SIG-M5 treated with dmso at 0.1 percent for 504 hours (cell line): ENCODE data around the gene RBM20.

Source experiments
- DNase-seq: peaks from one replicate; lab custom pipeline; 2025; ENCODE audit not compliant: unreplicated experiment; lab: John Stamatoyannopoulos, UW

The RBM20 gene

DNA sequence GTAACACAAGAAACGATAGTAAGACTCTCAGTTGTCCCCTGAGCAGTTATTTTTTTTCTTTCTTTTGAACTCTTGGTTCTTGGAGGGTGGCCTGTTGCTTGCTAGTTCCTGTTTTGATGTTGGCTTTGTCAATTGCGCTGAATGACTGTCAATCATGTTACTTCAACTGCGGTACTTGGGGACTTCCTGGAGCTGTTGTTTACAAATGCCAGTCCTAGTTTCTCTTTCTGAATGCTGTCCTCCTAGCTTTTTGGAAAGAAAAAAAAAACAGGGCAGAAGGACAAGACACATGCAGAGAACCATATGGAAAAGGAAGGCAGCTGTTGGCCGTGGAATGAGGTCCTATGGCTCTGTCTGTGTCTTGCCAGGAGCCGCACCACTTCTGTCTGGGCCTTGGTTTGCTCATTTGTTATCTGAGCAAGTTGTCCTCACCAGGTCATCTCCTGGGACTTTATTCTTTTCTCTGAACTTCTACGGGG, 220.6 kb downstream of the RBM20 start:
- peak; percentile 88 for DNase-seq

DNA sequence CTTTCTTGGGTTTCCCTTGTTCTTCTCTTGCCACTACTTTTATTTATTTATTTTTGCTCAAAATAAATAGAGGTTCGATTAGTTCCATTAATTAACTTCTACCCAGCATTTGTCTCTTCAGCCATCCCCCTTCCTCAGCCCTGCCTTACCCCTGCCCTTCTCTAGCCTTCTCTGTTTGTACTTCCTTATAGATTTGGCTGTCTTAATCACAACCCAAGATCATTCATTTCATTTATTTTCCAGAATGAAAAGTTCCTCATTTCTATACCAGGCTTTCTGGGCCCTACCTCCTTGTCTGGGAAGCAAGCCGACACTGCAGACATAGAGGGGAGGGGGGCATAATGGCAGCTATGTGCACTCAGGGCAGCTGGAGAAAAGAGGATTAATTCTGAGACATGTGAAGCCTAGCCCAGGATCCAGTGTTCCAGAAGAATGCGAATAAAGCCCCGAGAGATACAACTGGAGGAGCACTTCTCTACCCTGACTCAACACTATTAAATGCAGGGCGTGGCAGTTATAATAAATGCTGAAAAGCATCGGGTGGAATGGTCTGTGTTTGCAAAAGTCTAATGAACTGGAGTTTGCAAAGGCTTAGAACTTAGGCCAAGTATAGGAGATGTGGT, 221.2 kb downstream of the RBM20 start:
- peak; percentile 19 for DNase-seq

DNA sequence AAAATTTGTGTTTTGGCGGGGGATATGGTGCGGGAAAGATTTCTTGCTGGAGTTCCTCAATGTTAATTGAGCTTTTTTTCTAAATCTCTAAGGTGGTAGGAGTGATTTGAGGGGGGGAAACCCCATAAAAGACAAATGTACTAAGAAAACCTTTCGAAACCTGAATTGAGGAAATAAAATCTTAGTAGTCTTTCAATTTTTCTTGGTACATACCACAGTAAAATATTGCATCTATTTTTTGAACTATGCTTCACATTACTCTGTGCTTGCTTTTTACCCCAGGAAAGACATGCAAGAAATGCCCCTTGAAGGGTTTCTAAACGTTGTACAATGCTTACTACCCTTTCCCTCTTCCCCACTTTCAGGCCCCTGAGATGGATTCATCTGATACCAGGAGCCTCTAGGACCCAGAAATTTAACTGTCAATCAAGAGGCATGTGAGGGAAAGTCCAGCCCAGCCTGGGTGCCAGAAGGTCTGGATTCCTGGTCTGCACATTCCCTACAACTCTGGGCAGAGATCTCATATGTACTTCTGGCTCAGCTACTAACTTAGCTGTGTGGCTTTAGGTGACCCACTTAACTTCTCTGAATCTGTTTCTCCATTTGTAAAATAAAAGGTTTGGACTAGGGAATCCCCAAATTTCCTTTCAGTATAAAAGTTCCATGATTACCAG, 221.8 kb downstream of the RBM20 start:
- no peak for DNase-seq

DNA sequence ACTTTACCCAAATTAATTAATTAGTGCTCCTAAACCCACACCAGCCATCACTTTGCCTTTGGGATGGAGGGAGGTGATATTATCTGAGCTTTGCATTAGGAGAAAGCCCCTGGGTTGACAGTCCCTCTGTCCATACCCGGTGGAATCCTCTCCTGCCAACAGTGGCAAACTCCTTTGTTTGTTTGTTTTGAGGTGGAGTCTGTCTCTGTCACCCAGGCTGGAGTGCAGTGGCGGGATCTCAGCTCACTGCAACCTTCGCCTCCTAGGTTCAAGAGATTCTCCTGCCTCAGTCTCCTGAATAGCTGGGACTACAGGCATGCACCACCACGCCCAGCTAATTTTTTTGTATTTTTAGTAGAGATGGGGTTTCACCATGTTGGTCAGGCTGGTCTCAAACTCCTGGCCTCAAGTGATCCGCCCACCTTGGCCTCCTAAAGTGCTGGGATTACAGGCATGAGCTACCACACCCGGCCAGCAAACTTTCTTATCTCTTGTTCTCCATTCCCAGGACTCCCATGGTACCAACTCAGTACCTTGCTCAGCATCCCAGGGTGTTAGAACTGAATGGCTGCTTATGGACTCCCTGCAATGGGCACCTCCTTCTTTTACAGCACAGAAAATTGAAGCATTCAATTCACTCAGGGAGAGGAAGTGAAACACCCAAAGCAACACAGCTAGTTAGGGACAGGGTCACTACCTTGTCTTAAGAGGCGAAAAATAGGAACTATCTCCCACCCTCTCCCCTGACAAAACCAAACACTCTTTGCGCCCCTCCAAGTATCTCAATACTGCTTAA, 223.1 kb downstream of the RBM20 start:
- DNase-seq: peak; percentile 90

DNA sequence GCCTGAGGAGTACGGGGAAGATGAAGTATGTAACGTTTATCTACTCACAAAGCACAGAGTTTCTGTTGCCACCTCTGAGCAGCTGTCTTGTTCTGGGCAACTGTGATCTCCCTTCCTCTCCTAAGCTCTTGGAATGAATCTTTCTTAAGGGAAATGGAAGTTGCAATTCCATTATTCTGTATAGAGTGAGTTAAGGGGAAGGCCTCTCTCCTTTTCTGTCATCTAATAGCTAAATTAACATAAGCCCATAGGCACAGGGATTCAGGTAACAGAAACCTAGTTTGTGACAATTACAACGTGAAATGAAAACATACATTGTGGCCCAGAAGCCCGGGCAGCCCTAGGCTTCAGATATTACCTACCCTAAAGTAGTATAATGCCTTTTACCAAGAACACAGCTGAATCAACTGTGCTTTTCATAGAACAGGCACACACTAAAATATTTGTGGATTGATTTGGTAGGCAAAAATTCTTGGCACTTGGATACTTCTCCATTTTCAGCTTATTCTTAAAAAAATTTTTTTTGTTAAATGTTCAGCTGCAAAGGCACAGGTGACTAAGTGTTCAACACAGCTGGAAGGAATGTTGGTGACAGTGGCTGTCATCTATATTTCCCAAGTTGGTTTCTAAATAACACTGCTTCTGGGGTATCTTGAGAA, 223.8 kb downstream of the RBM20 start:
- no peak for DNase-seq

DNA sequence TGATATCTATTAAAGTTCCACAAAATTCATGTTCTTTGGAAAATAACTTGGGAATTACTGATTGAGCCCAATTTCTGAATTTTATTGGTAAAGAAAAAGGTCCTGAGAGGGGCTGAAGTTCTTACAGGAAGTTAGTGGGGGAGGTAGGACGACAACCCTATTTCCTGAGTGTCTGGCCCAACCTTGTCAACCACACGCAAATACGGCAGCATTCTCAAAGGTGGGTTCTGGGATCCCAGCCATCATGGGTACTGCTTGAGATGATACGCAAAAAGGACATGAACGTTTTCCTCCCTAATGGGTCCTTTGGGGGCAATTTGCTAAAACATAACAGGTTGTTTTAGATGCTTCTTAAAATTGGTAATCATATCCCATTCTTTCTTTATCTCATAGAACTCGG, 224.8 kb downstream of the RBM20 start:
- DNase-seq: no peak

DNA sequence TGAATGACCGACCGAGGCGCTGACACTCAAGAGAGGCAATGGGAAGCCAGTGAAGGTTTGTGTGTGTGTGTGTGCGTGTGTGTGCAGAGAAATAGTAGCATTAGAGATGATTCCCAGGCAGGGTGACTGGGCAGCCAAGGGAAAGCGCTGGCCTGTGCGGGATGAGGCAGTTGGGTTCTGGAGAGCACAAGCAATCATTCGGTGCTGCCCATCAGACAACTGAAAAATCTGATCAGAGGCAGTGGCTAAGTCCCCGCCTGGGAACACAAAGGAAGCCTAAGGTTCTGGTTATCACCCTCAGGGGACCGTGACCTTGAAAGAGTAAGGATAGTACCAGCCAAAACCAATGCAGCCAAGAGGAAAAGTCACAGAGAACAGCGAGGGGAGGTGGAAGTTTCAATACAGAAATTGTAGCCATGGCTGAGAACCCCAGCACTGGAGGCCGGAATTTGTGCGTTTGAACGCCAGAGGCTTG, 226.7 kb downstream of the RBM20 start:
- no peak for DNase-seq

DNA sequence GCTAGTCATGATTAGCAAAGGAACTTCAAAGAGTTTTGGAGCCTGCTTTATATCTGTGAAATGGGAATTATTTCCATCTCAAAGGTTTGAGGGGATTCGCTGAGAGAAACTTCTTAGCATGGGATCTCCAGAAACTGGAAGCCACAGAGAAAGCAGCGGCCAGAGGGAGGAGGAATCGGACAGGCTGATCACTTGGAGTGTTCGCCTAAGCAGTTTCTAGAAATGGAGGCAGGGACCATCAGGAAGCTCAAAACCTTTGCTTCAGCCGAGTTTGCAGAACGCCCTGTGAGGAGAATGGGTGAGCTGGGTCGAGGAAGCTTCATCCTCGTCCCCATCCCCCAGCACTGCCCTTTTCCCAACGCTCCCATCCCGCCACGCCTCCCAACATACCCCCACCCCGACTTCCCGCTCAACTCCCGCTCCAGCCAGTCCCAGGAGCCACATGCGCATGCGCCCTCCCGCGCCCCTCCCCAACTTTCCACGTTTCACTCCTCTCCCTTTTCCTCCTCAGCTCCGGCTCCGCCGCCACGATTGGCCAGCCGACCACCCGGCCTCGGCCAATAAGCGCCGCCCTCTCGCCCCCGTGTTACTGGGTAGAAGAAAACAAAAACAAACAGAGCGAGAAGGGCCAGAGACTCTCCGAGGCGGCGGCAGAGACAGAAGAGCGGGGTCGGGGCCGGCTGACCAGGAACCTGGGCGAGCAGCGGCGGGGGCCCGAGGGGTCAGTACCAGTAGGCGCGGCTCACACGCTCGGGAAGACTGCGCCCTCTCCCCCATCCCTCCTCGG, 227.4 kb downstream of the RBM20 start, which contains the start of gene PDCD4:
Gene PDCD4, plus strand, starts transcription at position 631 of the 787 bp plus-strand sequence. CDS start 4,100 bp downstream, outside the sequence.
- peak; percentile 90 for DNase-seq

DNA sequence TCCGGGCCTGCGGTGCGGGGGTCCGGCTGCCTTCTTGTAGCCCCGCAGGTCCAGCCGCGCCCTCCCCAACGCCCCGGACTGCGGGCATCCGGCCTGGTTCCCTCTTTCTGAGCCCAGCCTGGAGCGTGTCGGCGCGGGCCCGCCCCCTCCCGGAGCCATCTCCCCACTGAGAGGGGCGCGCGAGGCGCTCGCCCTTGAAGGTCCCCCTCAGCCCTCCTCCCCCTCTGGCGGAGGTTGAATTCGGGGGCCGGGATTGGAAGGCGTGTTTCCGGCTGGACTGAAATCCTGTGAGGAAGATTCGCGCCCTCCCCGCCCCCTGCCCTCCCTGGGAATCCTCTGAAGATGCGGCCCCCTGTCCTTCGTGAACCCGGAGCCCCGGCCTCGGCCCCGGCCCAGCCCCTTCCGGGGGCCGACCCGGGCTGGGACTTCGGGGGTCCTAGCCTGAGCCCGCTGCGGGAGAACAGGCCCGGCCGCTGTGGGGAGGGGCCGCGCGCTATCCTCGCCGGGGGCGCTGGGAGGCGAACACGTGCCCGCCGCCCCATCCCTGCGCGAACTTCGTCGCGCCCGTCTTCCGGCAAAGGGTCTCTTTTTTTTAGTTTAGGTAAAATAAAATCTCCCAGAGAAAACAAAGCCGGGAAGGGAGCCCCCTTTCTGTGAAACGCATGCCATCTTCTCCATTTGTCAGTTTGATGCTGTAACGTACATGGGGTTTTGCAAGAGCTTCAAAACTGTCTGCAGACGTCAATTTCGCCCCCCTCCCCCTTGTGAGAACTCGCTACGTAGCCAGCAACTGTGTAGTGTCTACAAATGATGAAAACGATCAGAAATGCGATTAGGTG, 228.2 kb downstream of the RBM20 start:
- DNase-seq: peak; percentile 88

DNA sequence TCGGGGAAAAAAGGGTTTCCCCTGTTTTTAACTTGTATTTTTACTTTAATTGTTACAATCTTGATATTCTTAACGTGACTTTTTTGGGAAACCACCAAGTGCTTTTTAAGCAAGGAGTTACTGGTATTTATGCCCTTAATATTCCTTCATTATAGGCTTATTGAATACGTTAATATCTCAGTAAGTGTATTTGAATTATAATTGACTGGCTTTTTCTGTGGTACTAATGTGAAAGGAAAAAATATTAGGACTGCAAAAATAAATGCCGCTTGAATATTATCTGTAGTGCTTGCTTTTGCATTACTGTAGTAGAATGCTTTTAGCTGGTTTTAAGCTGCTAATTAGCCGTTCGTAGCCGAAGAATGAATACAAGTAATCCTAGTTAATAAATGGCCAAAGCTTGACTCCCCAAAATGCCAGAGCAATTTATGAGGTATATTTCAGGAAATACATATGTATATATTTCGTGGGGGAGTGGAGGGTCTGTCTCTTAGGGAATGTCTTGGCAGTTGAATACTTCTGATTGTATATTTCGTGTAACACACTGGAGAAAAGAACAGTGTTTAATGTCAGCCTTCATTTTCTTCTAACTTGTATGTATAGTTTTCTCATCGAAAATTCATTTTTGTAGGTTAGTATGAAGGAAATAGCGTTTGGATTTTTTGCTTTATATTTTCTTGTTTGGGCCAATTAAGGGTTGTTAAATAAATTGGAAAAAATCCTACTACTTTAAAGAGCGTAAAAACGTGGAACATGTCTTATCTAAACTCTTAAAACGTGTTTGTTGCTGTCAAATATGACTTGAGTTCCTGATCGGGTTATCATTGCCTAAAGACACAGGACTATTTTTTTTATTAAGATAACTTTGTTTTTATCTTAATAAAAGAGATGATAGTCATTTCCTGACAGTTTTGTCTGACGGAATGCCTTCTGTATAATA, 229.1 kb downstream of the RBM20 start:
- no peak for DNase-seq

DNA sequence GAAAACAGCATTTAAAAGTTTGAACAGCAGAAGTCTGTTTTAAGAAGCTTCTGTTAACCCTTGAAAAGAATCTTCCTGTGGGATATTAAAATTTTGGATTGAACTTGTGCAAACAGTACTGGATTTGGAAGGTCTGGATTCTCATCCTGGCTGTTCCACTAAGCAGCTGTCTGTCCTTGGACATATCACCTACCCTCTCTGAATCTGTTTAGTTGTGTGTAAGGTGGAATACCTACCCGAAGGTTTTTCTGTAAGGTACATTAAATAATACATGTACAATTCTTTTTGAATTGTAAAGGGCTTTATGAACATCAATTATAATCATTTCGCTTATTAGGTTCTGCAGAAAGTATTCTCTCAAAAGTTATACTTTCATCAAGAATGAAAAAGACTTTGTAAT, 229.8 kb downstream of the RBM20 start:
- no peak for DNase-seq

DNA sequence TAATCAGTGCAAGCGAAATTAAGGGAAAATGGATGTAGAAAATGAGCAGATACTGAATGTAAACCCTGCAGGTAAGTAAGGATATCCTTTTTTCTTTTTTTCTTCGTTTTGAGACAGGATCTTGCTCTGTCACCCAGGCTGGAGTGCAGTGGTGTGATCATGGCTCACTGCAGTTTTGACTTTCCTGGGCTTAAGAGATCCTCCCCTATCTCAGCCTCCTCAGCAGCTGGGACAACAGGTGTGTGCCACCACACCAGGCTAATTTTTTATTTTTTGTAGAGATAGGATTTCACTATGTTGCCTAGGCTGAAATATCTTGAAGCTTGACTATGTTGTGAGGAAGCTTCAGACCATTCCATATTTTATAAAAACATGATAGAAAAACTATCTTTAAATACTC, 231.9 kb downstream of the RBM20 start:
- no peak for DNase-seq

DNA sequence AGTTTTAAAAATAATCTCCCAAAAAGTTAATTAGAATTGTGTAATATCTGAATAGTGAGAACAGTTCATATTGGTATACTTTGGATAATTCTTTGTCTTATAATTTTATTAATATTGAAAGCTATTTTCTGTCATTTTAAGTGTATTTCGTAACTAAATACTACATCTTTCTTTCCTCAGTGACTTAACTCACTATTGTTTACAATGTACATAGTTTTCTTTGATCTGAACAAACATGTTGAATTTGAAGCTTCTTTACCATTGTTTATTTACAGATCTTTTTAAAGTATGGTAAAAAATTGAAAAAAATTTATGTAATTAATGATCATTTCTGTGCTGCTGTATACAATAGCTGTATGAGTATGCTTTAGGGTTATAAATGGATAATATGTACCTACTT, 232.7 kb downstream of the RBM20 start:
- DNase-seq: no peak

DNA sequence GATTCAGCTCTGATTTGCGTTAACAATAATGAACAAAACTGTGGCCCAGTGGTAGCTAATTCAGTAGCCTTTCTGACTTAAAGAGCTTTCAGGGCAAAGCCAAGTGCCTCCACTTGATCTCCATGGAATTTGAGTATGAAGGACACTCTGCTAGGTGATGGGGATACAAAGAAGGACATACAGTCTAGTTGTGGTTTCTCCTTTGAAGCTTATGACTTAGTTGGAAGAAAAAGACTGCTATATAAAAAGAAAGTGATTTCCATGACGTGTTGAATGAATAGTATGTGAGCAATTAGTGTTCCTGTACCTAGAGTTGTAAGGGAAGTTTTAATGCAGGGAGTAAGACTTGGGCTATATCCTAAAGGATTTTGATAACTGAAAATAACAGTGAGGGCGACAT, 235.9 kb downstream of the RBM20 start:
- DNase-seq: no peak

DNA sequence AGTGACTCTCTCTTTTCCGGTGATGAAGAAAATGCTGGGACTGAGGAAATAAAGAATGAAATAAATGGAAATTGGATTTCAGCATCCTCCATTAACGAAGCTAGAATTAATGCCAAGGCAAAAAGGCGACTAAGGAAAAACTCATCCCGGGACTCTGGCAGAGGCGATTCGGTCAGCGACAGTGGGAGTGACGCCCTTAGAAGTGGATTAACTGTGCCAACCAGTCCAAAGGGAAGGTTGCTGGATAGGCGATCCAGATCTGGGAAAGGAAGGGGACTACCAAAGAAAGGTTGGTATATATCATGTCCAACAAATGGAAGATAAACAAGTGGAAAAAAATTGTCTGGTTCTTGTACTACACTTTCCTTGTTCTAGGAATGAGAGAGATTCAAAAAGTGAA, 237.1 kb downstream of the RBM20 start:
- no peak for DNase-seq

DNA sequence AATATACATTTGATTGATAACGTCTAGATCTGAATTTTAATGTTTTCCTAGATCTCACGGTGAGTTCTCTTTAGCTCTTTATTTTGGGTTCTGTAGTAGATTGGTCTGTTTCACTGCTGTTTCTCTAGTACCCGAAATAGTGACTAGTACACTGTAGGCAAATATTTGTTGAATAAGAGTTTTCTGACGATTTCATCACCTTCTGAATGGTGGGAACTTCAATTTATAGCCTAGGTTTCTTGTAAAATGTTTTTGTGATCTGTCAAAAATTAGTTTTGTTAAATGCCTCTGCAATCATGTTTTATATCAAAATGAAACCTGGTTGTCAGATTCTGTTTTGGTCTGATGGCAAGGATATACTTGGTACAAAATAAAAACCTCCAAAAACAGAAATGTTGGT, 237.8 kb downstream of the RBM20 start:
- DNase-seq: no peak

DNA sequence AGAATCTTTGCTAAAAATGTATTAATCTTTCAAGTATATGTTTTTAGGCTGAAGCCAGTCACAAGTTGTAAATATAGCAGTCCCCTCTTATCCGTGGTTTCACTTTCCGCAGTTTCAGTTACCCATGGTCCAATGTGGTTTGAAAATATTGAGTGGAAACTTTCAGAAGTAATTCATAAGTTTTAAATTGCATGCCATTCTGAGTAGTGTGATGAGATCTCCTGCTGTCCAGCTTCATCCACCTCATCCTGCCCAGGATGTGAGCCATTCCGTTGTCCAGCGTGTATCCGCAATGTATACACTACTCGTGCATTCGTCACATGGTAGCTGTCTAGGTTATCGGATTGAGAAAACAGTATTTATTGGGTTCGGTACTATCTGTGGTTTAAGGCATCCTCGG, 239.8 kb downstream of the RBM20 start:
- no peak for DNase-seq

DNA sequence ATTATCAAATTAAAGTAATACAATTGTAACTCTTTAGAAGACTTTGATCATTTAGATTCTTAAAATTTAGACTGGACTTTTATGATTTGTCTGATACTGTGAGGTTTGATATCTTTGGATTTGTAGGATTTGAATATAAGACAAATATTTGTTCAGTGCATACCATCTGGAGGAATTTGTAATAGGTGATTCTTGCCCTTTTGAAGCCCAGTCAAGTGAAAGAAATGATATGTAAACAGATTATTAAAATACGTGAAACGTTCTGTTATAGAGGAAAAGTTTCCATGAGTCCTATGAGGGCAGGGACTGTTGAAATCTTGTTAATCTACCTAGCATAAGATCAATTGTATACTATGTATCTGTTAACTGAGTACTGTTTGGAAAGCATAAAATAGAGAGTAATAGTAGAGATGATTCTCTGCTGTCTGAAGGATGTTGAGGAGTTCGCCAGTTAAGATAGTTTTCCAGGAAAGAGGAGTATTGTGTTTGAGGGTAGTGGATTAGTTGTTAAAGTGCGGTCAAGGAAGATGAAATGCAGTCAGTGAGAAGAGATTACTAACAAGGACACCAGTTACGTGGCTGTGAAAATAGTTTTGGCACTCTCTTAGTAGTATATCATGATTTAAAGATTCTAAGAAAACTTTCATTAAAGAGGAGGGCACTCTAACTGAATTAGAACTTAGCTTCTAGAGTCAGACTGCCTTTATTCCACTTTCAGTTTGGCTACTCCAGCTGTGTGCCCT, 242.0 kb downstream of the RBM20 start:
- no peak for DNase-seq
